Cardiac muscle cell (in vitro differentiated cells and primary cell): ENCODE results near the gene HTATIP2. TPM values are rescaled to one million over a fixed set of nuclear protein-coding genes. Genes with fewer than 3 reads are reported as not detected.

Experiments
- DNase-seq, 2 donors: peaks; one replicate each; pipeline versions ENCODE4 v3.0.0 to v3.0.0-alpha.2; 2010 to 2017; ENCODE audit warnings: low read depth in 1 of 2, low spot score in 1 of 2
- H3K27ac ChIP-seq: fragments of 200-600 bp; sonication (generic); 2 replicates; pipeline ENCODE4 v1.5.1; 2016
- H3K27me3 ChIP-seq: fragments of 200-600 bp; sonication (generic); 2 replicates; pipeline ENCODE4 v1.6.0; 2016; ENCODE audit warnings: control low read depth
- H3K36me3 ChIP-seq: fragments of 200-600 bp; sonication (generic); 2 replicates; pipeline ENCODE4 v1.5.1; 2016; ENCODE audit warnings: control low read depth
- H3K4me1 ChIP-seq: fragments of 200-600 bp; sonication (generic); 2 replicates; pipeline ENCODE4 v1.8.1; 2017; ENCODE audit warnings: low read depth, mild to moderate bottlenecking, mixed run types
- H3K4me3 ChIP-seq: fragments of 200-600 bp; sonication (generic); 2 replicates; pipeline ENCODE4 v1.5.1; 2016; ENCODE audit warnings: mild to moderate bottlenecking
- H3K9me3 ChIP-seq: fragments of 200-600 bp; sonication (generic); 2 replicates; pipeline ENCODE4 v1.5.1; 2017; ENCODE audit warnings: low read depth, mild to moderate bottlenecking, control low read depth
- polyA plus RNA-seq: library from polyadenylated mRNA; unstranded; fragments of >200 nt; fragmentation: Nextera tagmentation; extraction: Ambion mirVana; gene quantifications from 2 replicates; pipeline ENCODE4 v1.2.1, GENCODE V29; 2016
- total RNA-seq: library from RNA; depleted of rRNA; stranded (reverse); fragments of >200 nt; gene quantifications from 2 replicates; pipeline ENCODE4 v1.2.3, GENCODE V29; 2016
- TF ChIP-seq, protein P1 (sequence below): IDR thresholded peaks from 2 replicates; pipeline ENCODE4 v1.5.1; 2012; ENCODE audit warnings: low read depth, mild to moderate bottlenecking, low read length

HTATIP2 gene
- total and polyA plus RNA-seq, 2 experiments from 2014 or later: 2.0 to 3.4 TPM

DNA sequence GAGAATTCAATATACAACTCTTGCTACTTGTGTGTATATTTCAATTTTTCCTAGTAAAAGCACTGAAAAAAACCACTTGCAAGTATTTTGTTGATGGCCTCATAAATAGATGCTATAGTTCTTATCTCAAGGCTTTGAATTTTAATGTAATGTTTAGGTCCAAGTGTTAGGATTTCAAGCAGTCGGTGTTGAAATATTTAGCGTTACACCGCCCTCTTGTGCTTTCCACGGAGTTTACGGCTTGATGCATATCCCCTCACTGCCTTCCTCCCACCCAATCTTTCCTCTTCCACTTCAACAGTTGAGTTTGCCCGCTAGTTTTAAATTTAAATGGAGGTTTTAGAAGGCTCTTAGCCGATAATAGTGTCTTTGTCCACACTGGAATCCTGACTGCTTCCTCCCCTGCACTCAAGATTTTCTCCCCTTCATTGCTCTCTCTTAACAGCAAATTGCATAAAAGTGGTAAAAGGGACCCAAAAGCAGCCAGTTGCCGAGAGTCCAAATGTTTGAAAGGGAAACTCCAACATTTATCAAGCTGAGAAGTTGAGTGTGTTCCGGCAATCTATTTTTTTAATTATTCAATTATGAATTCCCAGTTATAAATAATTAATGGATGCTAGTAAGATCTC lies 25.9 kb upstream of the HTATIP2 start:
- H3K27me3 ChIP-seq: peaks cover 8% of the 10 kb centered on the region
- H3K4me3 ChIP-seq: no peak overlapping the region
- peak; percentile 54 to 64 for DNase-seq
- TF ChIP-seq, protein P1, sequence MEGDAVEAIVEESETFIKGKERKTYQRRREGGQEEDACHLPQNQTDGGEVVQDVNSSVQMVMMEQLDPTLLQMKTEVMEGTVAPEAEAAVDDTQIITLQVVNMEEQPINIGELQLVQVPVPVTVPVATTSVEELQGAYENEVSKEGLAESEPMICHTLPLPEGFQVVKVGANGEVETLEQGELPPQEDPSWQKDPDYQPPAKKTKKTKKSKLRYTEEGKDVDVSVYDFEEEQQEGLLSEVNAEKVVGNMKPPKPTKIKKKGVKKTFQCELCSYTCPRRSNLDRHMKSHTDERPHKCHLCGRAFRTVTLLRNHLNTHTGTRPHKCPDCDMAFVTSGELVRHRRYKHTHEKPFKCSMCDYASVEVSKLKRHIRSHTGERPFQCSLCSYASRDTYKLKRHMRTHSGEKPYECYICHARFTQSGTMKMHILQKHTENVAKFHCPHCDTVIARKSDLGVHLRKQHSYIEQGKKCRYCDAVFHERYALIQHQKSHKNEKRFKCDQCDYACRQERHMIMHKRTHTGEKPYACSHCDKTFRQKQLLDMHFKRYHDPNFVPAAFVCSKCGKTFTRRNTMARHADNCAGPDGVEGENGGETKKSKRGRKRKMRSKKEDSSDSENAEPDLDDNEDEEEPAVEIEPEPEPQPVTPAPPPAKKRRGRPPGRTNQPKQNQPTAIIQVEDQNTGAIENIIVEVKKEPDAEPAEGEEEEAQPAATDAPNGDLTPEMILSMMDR: peak; percentile 53
- no peaks in the 10 kb centered on the region for H3K4me1 ChIP-seq
- H3K27ac ChIP-seq: no peak overlapping the region
- no peaks in the 10 kb centered on the region for H3K36me3 ChIP-seq
- no peaks in the 10 kb centered on the region for H3K9me3 ChIP-seq

DNA sequence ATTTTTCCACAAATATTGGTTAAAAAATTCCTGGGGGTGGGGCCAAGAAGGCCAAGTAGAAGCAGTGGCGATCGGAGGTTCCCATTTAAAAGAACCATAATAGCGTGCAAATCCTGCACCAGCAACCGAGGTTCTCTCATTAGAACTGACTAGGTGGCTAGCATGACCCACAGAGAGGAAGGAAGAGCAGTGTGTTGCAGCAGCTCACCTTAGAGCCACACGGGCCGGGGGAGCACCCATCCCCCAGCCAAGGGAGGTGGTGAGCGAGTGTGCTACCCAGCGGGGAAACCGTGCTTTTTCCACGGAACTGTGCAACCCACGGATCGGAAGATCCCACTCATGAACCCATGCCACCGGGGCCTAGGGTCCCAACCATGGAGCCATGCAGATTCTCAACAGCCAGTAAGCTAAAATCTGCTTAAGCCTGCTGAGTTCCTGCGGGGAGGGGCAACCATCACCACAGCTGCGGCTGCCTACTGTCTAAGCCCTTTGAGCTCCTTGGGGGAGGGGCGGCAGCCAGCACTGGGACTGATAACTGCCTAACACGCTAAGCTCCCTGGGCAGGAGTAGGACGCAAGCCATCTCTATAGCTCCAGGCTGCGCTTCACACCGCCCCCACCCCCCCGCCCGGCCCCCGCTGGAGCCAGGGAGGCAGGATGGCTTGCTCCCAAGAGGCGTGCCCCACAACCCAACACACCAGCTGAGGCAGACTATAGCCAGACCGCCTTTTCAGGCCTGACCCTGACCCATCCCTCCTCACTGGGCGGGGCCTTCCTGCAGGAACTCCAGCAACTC lies 21.0 kb upstream of the HTATIP2 start:
- TF ChIP-seq, protein P1: no peak
- Histone ChIP-seq H3K27me3 (no peaks in the 10 kb centered on the region), H3K4me1 (no peaks in the 10 kb centered on the region), H3K4me3 (no peak overlapping the region), H3K36me3 (no peaks in the 10 kb centered on the region), H3K9me3 (no peaks in the 10 kb centered on the region), H3K27ac (no peak overlapping the region)
- peak; percentile 22 to 78 for DNase-seq

DNA sequence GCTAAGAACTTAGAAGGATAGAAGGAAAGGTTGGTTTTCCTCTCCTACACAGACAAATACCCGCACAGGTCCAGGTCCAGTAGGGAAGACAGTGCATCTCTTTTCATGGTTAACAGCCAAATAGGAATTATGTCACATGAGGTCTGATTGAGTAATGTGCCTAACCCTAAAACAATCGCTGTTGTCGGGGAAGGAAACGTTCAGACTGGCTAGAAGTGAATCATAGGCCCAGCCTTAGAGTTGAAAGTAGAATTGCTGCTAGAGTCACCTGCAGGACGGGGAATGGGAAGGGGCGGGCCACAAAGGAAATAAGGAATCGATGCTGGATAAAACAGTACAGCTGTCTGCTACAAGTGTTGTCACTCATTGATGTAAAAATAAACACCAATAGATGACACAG lies 12.4 kb upstream of the HTATIP2 start:
- TF ChIP-seq, protein P1: no peak
- Histone ChIP-seq H3K4me3 (no peak overlapping the region), H3K9me3 (no peaks in the 10 kb centered on the region), H3K27me3 (no peaks in the 10 kb centered on the region), H3K4me1 (no peaks in the 10 kb centered on the region), H3K27ac (no peak overlapping the region), H3K36me3 (no peaks in the 10 kb centered on the region)
- no peak for DNase-seq

DNA sequence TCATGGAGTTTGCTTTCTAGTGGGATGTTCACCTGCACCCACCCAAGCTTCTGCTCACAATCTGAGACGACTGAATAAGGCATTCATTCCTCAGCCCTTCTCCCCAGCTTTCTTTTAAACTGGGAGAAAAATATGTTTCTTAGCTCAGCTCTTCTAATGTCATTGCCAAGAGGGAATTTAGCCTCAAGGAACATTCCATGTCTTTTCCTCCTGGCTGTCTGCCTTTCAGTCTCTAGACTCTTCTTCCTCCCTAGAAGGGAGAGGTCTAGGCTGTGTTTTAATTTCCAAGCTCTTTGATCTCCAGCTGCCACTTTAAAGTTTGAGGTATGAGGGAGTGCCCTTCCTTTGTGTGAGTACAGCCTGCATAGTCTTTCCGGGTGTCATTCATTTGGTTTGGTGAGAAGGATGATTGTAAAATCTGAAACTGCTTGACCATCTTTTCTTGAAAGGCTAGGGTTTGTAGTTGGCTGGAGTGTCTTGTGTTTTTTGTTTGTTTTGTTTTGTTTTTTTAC lies 11.7 kb upstream of the HTATIP2 start:
- TF ChIP-seq, protein P1: no peak
- Histone ChIP-seq H3K27me3 (no peaks in the 10 kb centered on the region), H3K4me1 (no peaks in the 10 kb centered on the region), H3K9me3 (no peaks in the 10 kb centered on the region), H3K27ac (no peak overlapping the region), H3K4me3 (no peak overlapping the region), H3K36me3 (no peaks in the 10 kb centered on the region)
- DNase-seq: no peak

DNA sequence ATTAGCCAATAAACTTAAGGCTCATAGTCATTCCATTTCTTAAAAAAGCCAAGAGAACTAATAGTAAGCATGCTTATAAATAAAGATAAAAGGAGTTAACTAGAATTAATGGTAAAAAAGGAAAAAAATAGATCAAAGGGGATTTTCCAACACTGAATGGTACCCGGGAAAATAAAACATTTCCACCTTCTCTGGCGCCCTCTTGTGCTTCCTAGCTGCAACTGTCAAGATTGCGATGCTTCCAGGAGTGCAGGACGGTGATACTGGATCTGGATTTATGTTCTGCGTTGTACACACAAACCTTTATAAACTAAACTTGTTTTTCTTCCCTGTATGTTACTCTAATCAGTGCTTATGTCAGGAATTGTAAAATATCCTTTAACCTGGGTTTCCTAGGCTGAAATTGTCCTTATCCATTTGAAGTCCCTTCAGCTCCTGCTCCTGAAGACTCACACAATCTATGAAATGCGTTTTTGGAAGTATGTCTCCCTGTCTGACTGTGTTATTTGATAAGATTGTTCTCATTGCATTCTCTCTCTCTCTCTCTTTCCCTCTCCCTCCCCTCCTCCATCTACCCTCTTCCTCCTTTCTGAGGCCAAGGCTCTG lies 9.6 kb upstream of the HTATIP2 start:
- Histone ChIP-seq H3K4me1 (no peaks in the 10 kb centered on the region), H3K36me3 (no peaks in the 10 kb centered on the region), H3K4me3 (no peak overlapping the region), H3K27me3 (no peaks in the 10 kb centered on the region), H3K9me3 (no peaks in the 10 kb centered on the region), H3K27ac (no peak overlapping the region)
- TF ChIP-seq, protein P1: peak; percentile 90
- peak; percentile 64 for DNase-seq
